NCI-H460 (cell line): Measurements from ENCODE around the gene CCDC110. TPM values are rescaled to one million over a fixed set of nuclear protein-coding genes. Genes with fewer than 3 reads are reported as not detected.
A peak's percentile ranks its signal among the peaks of the same experiment; 100 is the strongest.

Experiments used
- DNase-seq: peaks from one replicate; pipeline ENCODE4 v3.0.0-alpha.2; 2016; ENCODE audit warnings: low read depth; ENCODE audit errors: extremely low read depth
- total RNA-seq: library from RNA; depleted of rRNA; stranded (reverse); fragments of >200 nt; shearing (Covaris generic); gene quantifications from 2 replicates; pipeline ENCODE4 v1.2.3, GENCODE V29; 2014

Gene CCDC110
- total RNA-seq, 1 experiment from 2014 or later: 0.12 TPM

GRCh38 chr4:185425647-185426352 is 45.7 kb downstream of the CCDC110 start, which contains the start of gene UFSP2:
TSS of gene UFSP2 (minus strand) at chr4:185425964. CDS start at chr4:185425868, 96 bp downstream.
- DNase-seq: peak; percentile 74

DNA sequence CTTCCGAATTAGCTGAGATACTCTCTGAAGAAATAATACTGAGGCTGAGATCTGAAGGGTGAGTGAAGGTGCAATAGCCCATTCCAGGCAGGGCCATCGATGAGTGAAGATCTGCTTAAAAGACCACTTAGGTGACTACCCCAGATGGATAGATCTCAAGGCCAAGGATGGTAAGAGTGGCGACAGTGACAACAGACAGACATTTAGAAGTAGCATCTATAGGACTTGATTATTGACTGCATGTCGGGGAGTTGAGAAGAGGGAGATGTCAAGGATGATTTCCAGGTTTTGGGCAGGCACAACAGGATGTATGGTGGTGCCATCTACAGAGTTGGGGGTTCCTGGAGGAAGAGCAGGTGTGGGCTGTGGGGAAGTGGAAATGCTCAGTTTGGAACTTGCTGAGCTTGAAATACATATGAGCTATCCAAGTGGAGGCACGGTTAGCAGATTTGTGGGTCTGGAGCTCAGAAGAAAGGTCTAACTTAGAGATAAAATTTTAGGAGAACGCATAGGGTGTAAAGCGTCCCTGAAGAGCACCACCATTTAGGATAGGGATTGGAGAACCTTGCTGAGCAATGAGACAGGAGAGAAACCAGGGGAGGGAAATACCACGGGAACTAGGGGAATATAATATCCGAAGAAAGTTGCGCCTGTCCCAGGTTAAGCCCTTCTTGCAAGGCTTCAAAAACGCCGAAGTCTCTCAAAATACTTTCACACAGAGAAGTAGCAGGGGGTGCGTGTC is 46.5 kb downstream of the CCDC110 start:
- peak; percentile 4 for DNase-seq

DNA sequence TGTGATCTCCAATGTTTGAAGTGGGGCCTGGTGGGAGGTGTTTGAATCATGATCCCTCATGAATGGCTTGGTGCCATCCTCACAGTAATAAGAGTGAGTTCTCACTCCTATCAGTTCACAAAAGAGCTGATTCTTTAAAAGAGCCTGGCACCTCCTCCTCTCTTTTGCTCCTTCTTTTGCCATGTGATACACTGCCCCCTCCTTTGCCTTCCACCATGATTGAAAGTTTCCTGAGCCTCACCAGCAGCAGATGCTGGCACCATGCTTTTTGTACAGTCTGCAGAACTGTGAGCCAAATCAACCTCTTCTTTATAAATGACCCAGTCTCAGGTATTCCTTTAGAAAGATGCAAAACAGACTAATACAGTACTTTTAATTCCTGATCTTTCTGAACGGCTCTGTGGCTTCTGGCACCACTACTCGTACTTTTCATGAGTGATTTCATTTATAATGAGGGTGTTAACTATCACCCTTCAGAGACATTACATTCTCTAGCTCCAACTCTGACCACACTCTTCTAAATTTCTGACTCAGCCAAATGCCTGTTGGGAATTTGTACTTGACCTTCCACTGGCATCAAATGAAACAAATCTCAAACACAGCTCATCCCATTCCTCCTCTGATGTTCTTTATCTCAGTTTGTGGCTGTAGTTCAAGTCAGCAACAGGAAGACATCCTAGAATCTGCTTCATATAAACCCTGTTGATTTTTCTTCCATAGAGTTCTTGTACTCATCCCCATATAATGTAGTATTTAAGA is 50.0 kb downstream of the CCDC110 start:
- no peak for DNase-seq

GRCh38 chr4:185416955-185417354 is 54.6 kb downstream of the CCDC110 start:
- no peak for DNase-seq

DNA sequence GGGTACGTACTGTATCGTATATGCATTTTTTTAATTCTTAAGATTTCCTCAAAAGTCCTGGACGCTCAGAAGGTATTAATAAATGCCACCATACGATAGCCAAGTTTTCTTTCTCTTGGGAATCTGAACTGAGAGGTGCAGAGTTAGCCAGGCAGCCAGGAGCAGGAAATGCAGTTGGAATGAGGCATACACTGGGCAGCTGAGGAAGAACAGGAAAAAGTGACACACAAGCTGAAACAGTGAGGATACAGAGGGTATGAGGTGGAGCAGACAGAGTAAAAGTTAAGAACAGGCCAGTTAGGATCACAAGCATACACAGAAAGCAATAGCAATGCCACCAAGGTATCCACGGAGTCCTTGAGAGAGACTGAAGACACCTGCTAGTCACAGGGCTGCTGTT is 59.1 kb downstream of the CCDC110 start:
- no peak for DNase-seq

GRCh38 chr4:185411849-185412248 is 59.7 kb downstream of the CCDC110 start:
- DNase-seq: no peak

- no peak for DNase-seq
Observed at GRCh38 chr4:185408432-185408831, 63.1 kb downstream of the CCDC110 start.

- DNase-seq: no peak
Observed at GRCh38 chr4:185405296-185405999, 66.1 kb downstream of the CCDC110 start.

GRCh38 chr4:185404031-185404430 is 67.5 kb downstream of the CCDC110 start:
- DNase-seq: no peak

- no peak for DNase-seq
Observed at GRCh38 chr4:185399466-185399865, 72.1 kb downstream of the CCDC110 start.

GRCh38 chr4:185398618-185399017 is 72.9 kb downstream of the CCDC110 start:
- no peak for DNase-seq

DNA sequence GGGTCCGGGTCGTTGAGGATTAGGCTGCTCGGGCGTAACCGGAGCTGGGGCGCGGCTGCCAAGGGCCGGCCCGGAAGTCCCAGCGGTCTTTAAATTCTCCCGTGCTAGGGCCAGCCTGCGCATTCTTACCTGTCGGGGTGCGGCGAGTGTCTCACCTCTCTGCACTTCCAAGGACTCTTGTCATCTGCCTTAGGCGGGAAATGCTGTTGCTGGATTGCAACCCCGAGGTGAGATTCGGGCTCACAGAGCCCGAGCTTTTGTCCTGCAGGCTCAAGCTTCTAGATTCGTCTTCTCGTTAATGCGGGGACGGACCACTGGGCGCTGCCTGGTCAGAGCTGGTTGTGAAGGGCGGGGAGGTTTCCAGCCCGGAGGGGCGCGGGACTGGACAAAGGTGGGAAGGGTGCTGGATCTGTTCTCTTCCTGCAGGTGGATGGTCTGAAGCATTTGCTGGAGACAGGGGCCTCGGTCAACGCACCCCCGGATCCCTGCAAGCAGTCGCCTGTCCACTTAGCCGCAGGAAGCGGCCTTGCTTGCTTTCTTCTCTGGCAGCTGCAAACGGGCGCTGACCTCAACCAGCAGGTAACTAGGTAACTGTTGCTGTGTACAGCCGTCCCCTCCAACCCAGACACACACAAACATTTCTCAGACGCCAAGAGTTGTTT is 74.7 kb downstream of the CCDC110 start, which contains the start of gene ANKRD37:
Gene ANKRD37, plus strand, starts transcription at position 118 of the 662 bp plus-strand sequence. Its CDS starts 83 bp downstream, at position 201.
- no peak for DNase-seq

- DNase-seq: peak; percentile 94
Observed at GRCh38 chr4:185395956-185396723, 75.4 kb downstream of the CCDC110 start.

DNA sequence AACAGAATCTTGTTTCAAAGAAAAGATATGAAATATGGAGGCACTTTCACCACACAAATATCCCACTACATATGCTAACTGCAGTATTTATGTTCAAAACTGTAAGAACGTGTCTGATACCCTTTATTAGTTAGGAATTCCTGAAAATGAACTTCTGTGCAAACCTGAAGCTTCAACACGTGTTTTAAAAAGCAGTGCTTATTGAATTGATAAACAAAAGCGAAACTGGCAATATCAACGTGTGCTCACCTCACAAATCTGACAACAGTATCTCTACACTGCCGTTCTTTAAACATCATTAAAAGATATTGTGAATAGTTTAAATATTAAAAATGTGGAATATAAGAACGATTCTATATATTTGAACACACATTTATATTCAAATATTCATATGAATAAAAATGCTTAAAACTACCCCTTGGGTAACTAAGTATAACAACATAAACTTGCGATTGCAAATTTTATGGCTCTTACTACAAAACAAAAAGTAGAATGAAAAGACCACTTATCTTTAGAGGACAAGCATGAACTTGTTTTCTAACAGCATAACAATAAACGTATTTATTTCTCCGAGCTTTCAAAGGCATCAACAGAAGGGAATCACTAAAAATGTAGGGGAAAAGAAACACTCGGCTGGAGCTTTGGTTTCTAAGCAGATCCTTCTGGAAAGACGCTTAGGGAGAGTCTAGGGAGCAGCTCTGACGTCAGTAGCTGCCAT is 76.1 kb downstream of the CCDC110 start, which contains the start of gene LRP2BP:
Gene LRP2BP, minus strand, starts transcription at position 687 of the 718 bp plus-strand sequence. CDS start 17,738 bp downstream, outside the sequence.
- no peak for DNase-seq
